Activated CD4-positive, CD25-positive, alpha-beta regulatory T cell (primary cell): ENCODE measurements around the gene PAEP.
A peak's percentile ranks its signal among the peaks of the same experiment; 100 is the strongest.

Experiments
- DNase-seq, 4 experiments: peaks; one replicate each; lab custom pipeline; 2025; lab: John Stamatoyannopoulos, UW

PAEP gene

DNA sequence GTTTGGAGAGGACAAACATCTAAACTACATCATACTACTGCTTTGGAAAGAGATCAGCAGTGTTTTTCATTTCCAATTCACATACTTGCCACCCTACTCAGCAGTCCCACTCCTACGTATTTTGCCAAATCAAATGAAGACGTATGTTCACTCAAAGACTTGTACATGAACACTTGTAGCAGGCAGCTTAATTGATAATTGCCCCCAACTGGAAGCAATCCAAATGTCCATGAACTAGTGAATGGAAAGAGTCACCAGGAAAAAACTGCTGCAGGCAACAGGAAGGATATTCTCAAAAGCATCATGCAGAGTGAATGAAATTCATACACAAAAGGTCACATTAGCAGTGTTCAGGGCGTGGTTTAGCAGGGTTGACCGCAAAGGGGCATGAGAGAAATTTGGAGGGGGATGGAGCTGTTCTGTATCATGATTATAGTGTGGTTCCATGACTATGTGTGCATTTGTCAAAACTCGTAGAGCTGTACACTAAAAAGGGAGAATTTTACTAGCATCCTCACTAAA, 38.8 kb downstream of the PAEP start:
- DNase-seq = no peak

DNA sequence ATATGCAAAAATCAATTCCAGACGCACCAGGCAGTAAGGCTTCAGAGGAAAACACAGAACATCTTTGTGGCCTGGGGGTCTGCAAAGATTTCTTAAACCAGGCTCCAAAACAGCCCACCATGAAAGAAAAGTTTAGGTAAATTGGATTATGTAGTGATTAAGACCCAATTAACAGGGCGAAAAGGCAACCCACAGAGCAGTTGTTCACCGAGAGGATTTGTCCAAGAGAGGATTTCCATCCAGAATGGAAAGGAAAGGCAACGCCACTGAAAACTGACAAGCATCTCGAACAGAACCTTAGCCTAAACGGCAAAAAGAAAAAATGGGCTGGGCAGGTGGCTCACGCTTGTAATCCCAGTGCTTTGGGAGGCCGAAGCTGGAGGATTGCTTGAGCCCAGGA, 40.4 kb downstream of the PAEP start:
- no peak for DNase-seq

DNA sequence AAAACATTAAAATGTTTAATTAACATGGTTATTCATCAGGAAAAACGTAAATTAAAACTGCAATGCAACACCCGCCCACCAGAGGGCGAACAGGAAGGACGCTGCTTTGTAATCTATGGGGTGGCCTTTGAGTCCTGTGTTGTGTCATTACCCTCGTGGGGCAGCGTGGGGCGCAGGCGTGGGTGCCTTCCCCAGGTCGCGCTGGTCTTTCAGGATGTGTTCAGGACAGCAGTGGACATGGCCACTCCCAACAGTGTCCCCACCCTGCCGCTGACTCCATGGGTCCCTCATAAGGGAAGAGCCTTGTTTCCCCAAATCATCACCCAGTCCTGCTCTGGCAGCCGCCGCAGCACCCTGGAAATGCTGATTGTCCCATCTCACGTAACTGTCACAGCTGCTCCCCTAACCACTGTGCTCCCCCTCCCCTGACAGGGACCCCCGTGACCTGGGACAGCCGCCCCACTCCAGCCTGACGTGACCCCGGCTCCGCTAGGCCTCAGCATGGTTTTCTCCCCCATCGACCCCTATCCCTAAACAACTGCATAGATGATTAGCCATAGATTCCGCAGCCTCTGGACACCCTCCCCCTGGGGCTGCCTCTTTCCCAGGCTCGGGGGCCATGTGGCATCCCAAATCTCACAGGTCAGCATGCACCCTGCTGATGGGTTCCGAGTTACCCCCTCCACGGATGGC, 41.4 kb downstream of the PAEP start:
- DNase-seq = peak in 3 of 4 experiments; percentile 29 to 44 (median 36)

DNA sequence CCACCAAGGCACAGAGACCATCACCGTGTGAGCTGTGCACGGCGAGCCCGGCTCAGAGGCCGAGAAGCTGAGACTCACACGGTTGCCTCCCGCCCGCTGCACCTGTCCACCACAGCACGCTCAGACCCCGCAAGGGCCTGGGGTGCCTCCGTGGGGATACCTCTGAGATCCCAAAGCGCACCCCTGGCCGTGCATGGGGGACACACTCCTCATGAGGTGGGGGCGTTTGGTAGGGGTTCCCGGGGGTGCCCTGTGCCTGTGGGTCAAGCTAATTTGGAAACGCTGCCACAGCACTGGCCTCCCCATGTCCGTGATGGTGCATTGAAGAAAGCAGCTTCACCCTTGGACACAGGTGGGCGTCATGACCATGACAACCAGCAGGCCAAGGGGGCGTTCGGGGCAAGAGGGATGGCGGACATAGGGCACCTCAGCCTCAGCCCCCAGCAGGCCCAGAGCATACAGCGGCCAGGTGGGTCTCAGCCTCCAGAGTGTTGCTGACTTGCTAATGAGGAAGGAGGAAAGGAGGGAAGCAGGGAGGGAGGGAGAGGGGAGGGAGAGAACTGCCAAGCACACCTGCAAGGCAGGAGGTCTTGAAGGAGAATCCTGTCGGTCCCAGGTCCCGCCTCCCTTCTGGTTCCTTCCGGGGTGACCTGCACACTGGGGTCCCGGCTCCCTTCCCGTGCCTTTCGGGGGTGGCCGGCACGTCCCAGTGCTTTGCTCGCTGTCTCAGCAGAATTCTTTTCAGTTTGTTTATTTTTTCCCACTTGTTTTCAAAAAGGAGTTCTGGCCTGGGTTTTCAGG, 43.1 kb downstream of the PAEP start:
- DNase-seq = no peak

DNA sequence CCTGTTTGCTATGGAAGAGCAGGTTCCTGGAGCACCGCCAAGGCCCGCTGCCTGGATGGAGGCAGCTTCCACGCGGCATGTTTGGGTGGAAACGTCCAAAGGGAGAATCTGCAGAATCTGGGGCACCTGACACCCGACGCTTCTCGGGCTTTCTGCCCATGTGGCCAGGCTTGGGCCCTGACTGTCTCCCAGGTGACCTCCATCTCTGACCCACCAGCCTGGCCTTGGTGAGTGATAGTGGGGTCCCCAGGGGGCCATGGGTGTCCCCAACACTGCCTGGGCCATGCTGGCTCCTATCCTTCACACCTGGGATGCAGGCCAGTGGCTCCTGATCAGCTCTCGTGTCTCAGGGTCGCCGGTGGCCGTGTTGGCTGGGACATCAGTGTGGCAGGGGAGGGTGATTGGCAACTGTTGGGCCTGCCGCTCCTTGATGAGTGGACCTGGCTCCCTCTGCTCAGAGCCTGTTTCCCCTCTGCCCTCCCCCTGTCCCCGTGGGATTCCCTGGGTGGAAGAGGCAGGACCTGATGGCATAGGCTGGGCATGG, 43.8 kb downstream of the PAEP start:
- no peak for DNase-seq

- DNase-seq = no peak
These were observed 45.3 kb downstream of the PAEP start for GRCh38 chr9:135606885-135607259.

DNA sequence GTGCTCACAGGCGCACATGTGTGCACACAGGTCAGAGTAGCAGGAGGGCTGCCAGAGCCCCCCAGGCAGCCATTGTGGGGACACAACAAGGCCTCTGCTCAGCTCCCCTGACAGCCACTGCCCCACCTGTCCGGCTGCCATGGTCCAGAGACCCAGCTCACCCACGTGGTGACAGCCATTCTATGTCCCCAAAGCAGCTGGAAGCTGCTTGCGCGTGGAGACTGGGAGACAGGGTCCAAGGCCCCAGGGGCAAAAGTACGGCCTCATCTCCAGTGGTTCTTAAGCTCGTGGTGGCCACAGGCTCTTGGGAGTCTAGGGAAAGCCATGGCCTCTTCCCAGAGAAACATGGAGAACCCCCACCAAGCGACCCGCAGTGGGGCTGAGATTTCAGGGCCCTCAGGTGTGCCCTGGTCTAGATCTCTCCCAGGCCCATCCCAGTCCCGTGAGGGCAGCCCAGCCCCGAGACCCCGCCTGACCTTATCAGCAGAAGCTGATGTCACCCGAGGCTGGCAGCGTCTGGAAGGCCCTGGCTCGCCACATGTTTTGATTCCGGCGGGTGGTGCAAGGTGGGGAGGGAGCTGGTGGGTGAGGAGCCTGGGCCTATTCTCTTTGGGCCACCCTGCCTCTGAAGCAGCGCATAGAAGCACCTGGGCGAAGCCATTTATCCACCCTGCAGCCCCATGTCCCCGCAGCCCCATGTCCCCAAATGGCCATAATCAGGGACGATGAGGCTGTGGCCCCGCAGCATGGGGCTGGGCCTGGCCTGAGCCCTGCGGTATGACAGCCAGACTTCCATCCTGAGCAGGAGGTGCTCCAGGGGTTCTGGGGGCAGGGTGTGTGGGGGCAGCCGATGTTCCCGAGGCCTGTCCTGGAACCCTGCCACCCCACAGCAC, 46.1 kb downstream of the PAEP start:
- DNase-seq = no peak

- DNase-seq = no peak
These were observed 46.9 kb downstream of the PAEP start for GRCh38 chr9:135608294-135608998.

- no peak for DNase-seq
These were observed 47.4 kb downstream of the PAEP start for GRCh38 chr9:135608999-135609317.

- DNase-seq = no peak
These were observed 47.9 kb downstream of the PAEP start for GRCh38 chr9:135609366-135609955.

DNA sequence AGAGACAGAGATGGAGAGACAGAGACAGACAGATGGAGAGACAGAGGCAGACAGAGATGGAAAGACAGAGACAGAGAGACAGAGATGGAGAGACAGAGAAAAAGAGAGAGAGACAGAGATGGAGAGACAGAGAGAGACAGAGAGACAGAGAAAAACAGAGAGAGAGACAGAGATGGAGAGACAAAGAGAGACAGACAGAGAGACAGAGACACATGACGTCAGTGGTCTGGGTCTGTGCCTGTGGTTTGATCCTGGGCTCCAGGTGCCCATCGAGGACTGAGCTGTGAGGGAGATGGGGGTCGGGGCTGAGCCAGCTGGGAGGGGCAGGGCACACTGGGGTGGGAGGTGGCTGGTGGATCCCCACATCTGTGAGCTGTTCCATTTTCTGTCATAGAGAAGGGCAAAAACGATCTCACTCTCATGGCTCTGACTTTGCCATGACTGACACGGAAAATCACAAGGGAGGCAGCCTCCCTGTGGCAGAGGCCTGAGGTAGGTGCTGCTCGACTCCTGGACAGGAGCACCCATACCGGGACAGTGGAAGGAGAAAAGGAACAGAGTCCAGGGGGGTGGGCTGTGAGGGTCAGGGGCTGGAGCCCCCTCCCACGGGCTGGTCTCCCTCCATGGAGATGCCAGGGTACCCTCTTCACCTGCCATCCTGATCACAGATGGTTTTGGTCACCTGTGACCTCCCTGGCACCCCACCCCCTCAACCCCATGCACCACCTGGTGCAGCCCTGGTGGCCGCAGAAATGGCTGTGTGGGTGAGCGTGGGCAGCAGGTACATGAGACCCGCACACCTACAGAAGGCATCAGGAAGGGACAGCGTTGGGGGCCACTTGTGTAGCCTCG, 49.0 kb downstream of the PAEP start:
- DNase-seq = no peak

GRCh38 chr9:135611142-135611874, 49.8 kb downstream of the PAEP start:
- no peak for DNase-seq

- DNase-seq = no peak
These were observed 50.3 kb downstream of the PAEP start for GRCh38 chr9:135611875-135612209.

DNA sequence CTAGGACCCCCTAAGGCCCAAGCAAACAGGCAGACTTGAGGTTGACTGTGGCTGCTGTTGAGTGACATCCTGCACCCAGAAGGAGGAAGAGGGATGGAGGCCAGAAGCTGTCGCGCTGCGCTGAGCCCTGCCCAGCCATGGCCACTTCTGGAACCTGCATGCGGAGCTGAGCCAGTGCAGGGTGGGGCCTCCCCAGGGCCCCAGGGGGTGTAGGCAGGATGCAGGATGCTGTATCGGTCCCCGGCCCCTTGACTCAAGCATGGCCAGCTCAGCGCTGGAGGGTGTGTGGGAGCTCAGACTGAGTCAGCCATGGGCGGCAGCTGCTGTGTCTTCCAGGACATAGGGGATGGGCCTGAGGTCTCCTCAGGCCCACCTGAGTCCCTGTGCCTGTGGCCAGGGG, 50.9 kb downstream of the PAEP start:
- no peak for DNase-seq

DNA sequence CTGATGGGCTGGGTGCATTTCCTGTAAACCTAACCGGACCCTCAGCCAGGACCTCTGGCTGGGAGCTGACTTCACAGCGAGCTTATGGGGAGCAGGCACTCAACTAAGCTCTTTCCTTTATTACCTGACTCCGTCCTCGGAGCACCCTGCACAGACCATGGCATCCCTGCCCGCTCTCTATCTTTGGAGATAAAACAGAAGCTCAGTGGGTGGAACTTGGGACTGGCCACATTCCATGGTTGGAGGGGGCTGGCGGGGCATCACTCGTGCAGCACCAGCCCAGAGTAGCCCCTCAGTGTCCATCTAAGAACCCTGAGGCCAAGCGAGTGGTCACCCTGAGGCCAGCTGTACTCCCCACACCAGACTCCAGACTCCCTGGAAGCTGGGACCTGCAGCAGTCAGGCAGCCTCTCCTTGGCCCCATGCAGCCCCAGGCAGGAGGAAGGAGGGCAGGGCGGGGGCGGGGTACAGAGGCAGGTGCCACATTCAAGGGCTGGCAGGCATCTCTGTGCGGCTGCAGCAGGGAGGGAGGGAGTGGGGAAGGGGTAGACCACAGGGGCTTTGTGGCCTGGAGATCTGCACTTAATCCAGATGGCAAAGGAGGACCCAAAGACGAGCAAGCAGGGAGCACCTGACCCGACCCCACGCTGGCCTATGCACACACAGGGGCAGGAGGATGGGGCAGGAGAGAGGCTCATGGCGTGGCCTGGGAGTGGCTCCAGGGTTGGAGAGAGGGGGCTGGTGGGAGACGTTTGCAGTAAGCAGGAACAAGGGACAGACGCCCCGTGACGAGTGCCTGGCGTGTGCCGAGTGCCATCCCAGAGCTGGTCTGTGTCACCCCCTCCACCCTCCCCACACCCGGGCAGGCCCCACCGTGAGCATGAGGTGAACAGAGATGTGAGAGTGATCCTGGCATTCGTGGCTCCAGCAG, 51.7 kb downstream of the PAEP start:
- DNase-seq = no peak

DNA sequence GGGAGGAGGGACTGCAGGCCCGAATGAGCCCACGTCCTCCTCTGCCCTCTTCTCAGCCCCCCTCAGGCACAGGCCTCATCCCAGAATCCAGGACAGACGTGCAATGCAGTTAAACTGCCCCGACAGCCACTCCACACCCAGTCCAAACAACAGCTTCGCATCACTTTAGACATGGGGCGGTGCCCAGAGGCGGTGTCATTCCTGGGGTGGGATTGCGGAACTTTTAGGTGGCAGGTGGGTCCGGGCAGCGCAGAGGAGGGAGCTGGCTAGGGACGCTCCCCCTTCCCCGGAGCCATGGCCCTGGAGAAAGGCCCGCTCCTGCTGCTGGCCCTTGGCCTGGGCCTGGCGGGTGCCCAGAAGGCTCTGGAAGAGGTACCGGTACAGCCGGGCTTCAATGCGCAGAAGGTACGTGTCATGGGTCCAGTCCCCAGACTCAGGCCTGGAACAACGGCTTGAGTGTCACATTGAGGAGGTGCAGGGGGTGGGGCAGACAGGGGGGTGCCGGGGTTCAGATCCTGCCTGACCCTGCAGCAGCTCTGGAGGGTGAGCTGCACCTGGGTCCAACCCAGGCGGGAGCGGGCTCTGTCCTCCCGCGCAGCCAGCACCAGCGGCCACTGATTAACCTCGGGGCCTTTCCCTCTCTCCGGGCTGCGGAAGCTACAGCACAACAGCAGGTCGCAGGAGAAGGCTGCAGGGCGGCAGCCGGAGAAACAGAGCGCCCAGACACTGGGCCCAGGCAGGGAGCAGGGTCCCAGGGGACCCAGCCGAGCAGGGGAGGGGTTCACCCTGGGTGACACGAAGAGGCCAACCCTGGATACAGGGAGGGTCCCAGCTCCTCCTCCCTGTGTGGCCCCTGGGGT, 52.6 kb downstream of the PAEP start:
- DNase-seq = no peak

GRCh38 chr9:135614821-135615665, 53.5 kb downstream of the PAEP start:
- no peak for DNase-seq
